GM18519 (cell line): ENCODE results near the gene VAMP7.
"Not testable (repeated sequence)": the region's sequence is repeated elsewhere in the genome, so short reads cannot be mapped to it uniquely, and the experiment has no call there.

ENCODE experiments used
- ATAC-seq: cut with Tn5 transposase; IDR thresholded peaks from one replicate; pipeline ENCODE4 v1.9.1; 2021; ENCODE audit warnings: mild to moderate bottlenecking, moderate library complexity; ENCODE audit not compliant: unreplicated experiment, low FRiP score

The VAMP7 gene

GRCh38 chrX:155881158-155881993 is at the start of gene VAMP7:
Gene VAMP7, plus strand, starts transcription at chrX:155881345. Its CDS starts 8,122 bp downstream, at chrX:155889467.
- ATAC-seq, result peak; percentile 87

- no peak for ATAC-seq
Measured at GRCh38 chrX:155841232-155841631, 39.9 kb upstream of the VAMP7 start.

- ATAC-seq, result not testable (repeated sequence)
Measured at GRCh38 chrX:155851786-155852185, 29.4 kb upstream of the VAMP7 start.

DNA sequence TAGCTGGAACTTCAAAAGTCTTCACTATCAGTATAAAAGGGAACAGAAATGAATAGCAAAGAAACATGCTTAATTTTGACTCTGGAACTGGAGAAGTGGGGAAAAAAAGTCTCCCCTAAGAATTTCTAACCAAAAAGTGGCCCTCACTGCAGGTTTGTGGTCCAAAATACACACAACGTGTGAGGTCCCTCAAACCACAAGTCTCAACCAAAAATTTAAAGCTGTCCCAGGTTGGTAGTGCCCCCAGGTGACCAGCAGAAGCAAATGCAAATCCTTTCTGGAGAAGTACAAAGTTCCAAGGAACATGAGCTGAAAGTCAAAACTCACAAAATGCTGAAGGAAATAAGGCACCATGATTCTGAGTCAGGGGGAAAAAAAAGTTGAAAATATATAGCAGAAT is 23.6 kb upstream of the VAMP7 start:
- ATAC-seq, result no peak

- ATAC-seq, result no peak
Measured at GRCh38 chrX:155864655-155865054, 16.5 kb upstream of the VAMP7 start.

DNA sequence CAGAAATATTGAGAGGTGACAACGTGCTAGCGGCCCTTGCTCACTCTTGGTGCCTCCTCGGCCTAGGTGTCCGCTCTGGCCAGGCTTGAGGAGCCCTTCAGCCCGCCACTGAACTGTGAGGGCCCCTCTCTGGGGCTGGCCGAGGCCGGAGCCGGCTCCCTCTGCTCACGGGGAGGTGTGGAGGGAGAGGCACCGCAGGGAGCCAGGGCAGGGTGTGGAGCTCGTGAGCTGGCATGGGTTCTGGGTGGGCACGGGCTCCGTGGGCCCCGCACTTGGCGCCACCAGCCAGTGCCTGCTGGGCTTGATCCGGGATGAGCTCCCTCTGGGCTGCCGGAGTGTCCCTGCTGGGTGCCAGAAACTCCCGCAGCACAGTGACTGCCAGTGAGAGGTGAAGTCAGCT is 16.0 kb upstream of the VAMP7 start:
- ATAC-seq, result no peak

DNA sequence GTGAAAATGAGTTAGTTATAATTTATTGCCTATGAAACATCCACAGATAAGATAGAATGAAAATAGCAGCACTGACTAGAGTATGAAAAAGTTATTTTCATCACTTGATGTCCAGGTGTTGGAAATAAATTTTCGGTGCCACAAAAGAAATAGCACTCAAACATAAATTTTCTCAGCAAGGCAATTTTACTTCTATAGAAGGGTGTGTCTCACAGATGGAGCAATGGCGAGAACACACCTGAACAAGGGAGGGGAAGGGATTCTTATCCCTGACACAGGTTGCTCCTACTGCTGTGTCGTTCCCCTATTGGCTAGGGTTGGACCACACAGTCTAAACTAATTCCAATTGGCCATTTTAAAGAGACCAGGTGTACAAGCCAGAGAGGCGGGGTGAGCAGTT is 13.3 kb upstream of the VAMP7 start:
- no peak for ATAC-seq

GRCh38 chrX:155870958-155871357 is 10.2 kb upstream of the VAMP7 start:
- ATAC-seq, result no peak

GRCh38 chrX:155871934-155872333 is 9.2 kb upstream of the VAMP7 start:
- no peak for ATAC-seq

- no peak for ATAC-seq
Measured at GRCh38 chrX:155873188-155873587, 8.0 kb upstream of the VAMP7 start.

- no peak for ATAC-seq
Measured at GRCh38 chrX:155874571-155875244, 6.4 kb upstream of the VAMP7 start.

DNA sequence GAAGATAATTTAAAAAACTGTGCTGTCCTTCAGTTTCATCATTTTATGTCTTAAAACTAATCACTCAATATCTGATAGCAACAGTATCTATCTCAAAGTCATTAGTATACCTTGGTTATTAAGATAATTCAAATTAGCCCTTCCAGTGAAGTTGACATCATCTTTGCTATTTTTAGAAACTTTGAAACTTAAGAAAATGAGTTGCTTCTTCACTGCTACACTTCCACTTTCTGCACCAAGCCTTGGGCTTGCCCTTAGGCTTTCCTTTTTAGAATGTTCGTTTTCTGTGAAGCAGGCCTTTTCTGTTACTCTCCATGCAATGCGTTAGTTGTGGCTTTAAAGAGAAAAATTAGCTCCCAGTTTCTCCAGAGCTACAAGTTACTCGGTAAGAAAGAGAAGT is 4.4 kb upstream of the VAMP7 start:
- ATAC-seq, result no peak

DNA sequence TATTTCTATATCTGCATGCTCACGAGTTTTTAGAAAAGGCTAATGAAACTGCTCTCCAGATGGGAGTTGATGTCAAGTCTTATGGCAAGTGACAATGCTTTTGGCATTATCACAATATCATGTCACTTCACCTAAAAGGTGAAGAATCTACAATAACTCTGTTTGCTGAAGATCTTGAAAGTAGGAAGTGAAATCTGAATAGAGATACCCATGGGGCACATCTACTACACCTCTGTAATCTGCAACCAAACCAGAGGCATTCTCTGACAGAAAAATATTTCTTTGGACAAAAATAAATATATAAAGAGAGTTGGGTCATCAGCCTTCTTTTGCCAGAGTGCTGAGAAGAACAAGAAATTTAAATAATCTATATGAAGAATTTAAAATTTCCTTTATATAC is 3.9 kb upstream of the VAMP7 start:
- no peak for ATAC-seq

DNA sequence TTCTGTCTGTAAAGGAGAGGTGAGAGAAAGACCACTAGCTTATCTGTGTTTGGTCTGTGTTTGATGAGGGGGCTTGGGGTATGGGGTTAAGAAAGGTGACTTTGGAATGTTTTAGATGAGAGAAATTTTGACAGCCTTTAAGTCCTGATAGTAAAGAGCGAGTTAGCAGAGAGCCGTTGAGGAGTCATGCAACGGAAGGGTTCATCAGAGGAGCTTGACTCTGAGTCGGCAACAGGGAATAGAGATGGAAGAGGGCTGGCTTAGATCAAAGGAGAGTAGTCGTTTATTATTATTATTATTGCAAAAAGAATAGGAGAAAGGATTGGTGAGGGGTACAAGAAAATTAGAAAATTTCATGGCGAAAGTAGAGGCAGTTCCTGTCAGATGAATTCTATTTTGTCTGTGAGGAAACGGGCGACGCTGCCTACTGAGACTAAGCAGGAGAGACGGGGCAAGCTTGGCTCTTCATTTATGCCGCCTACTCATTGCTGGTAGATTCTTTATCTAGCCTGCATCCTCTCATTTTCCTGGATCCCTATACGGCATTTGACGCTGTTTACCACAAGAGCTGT is 473 bp upstream of the VAMP7 start:
- no peak for ATAC-seq

GRCh38 chrX:155886409-155886808 is 5.3 kb downstream of the VAMP7 start:
- ATAC-seq, result no peak

DNA sequence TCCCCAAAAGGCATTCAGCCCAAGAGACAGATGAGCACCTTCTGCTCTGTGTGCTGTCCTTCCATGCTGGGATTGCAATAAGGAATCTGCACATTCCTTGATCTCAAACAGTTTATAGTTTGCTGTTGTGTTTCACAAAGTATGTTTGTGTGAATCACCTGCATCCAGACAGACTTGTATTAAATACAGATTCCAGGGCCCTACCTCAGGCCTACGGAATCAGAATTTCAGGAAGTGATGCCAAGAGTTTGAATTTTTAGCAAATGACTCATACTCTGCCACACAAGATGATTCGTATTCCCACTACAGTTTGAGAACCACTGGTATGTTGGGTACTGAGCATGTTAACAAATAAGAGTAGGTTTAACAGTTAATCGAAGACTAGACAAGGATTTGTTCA is 7.0 kb downstream of the VAMP7 start:
- ATAC-seq, result no peak

- no peak for ATAC-seq
Measured at GRCh38 chrX:155889328-155889727, 8.2 kb downstream of the VAMP7 start.

GRCh38 chrX:155891446-155892210 is 10.5 kb downstream of the VAMP7 start:
- ATAC-seq, result no peak

GRCh38 chrX:155893521-155893920 is 12.4 kb downstream of the VAMP7 start:
- ATAC-seq, result no peak

- ATAC-seq, result no peak
Measured at GRCh38 chrX:155896512-155896911, 15.4 kb downstream of the VAMP7 start.

GRCh38 chrX:155899366-155899765 is 18.2 kb downstream of the VAMP7 start:
- ATAC-seq, result no peak
